GM12878 (cell line): ENCODE results near the gene HORMAD2. TPM values are rescaled to one million over a fixed set of nuclear protein-coding genes. Genes with fewer than 3 reads are reported as not detected.

Experiments
- ATAC-seq: fragments of 200-7000 bp; cut with Tn5 transposase; 3 replicates; pipeline ENCODE4 v1.9.1; 2020; ENCODE audit warnings: mild to moderate bottlenecking, moderate library complexity
- BruUV-seq: library from RNA; stranded (reverse); fragments of 400-500 nt; replicated peaks from 2 replicates; lab custom pipeline; 2021; lab: Mats Ljungman, UMichigan
- CTCF ChIA-PET: fragments of 300-600 bp; sonication (Branson Sonifier 250); formaldehyde crosslinking; extraction: SDS; loops from one replicate; lab custom pipeline; 2021; ENCODE audit warnings: inconsistent platforms; lab: Yijun Ruan, JAX
- POLR2A ChIA-PET: fragments of 350-600 bp; formaldehyde crosslinking; extraction: SDS; loops from one replicate; lab custom pipeline; 2021; ENCODE audit warnings: inconsistent platforms; lab: Charles Lee
- RAD21 ChIA-PET: fragments of 300-600 bp; sonication (Branson Sonifier 250); formaldehyde crosslinking; loops from one replicate; lab custom pipeline; 2023; ENCODE audit warnings: antibody characterized with exemption; ENCODE audit not compliant: unreplicated experiment; lab: Charles Lee
- SMC1A ChIA-PET: fragments of 300-600 bp; sonication (Branson Sonifier 250); formaldehyde crosslinking; loops from one replicate; lab custom pipeline; 2023; ENCODE audit not compliant: unreplicated experiment, uncharacterized antibody; lab: Charles Lee
- DNase-seq: peaks from one replicate; pipeline ENCODE4 v3.0.0-alpha.2; 2011; ENCODE audit warnings: low read depth, low spot score
- FAIRE-seq: peaks from 3 replicates; lab custom pipeline; 2011; peaks lifted over from hg19 to GRCh38; lab: Jason Lieb, UNC
- H2AFZ ChIP-seq: 2 replicates; pipeline ENCODE4 v1.6.0; 2011; ENCODE audit warnings: low read depth, low read length, control low read depth; ENCODE audit not compliant: control insufficient read depth
- H3K27ac ChIP-seq: 2 replicates; pipeline ENCODE4 v1.5.1; 2011; ENCODE audit warnings: control low read depth; ENCODE audit not compliant: control insufficient read depth, insufficient read depth
- H3K27me3 ChIP-seq, 2 experiments: replicated peaks in 1 of 2; 2 replicates each; pipeline versions ENCODE4 v1.6.0 to v1.6.1; 2011; ENCODE audit warnings: low read length in 1 of 2; ENCODE audit not compliant: control insufficient read depth in 2 of 2, insufficient read depth in 2 of 2
- H3K36me3 ChIP-seq, 2 experiments: 2 replicates each; pipeline ENCODE4 v1.5.1; 2011; ENCODE audit warnings: low read length in 1 of 2; ENCODE audit not compliant: control insufficient read depth in 2 of 2, insufficient read depth in 2 of 2
- H3K4me1 ChIP-seq: 2 replicates; pipeline ENCODE4 v1.6.1; 2011; ENCODE audit warnings: mild to moderate bottlenecking, low read length, moderate library complexity, mixed read lengths; ENCODE audit not compliant: control insufficient read depth, insufficient read depth
- H3K4me2 ChIP-seq: 2 replicates; pipeline ENCODE4 v1.6.0; 2011; ENCODE audit warnings: control low read depth; ENCODE audit not compliant: control insufficient read depth, insufficient read depth
- H3K4me3 ChIP-seq: fragments of 200-600 bp; sonication (generic); 2 replicates; pipeline ENCODE4 v1.5.1; 2016
- H3K79me2 ChIP-seq: 2 replicates; pipeline ENCODE4 v1.6.0; 2011; ENCODE audit warnings: low read length; ENCODE audit not compliant: control insufficient read depth, insufficient read depth
- H3K9ac ChIP-seq: 2 replicates; pipeline ENCODE4 v1.8.0; 2011; ENCODE audit warnings: low read length, control low read depth, mixed read lengths; ENCODE audit not compliant: control insufficient read depth, insufficient read depth
- H3K9me3 ChIP-seq: replicated peaks from 3 replicates; pipeline ENCODE4 v1.5.1; 2011; ENCODE audit warnings: mild to moderate bottlenecking, low read length; ENCODE audit not compliant: control insufficient read depth, insufficient read depth
- H4K20me1 ChIP-seq: 2 replicates; pipeline ENCODE4 v1.6.0; 2011; ENCODE audit not compliant: control insufficient read depth, insufficient read depth
- CHD4 ChIP-seq: fragments of 200-600 bp; sonication (generic); IDR thresholded peaks from 2 replicates; pipeline ENCODE4 v1.6.1; 2016; ENCODE audit warnings: mild to moderate bottlenecking
- EP300 ChIP-seq, 2 experiments: fragments of 150-350 bp in 1 of 2; IDR thresholded peaks; 2 replicates each; pipeline ENCODE4 v1.6.1; 2011 to 2012; ENCODE audit warnings: low read depth in 2 of 2, low read length in 2 of 2, borderline replicate concordance in 1 of 2, improper control_type of control experiment in 1 of 2, inconsistent platforms in 1 of 2; ENCODE audit not compliant: control insufficient read depth in 1 of 2
- ETV6 ChIP-seq, 2 experiments: fragments of 450-650 bp in 1 of 2; IDR thresholded peaks in 1 of 2; conservative IDR thresholded peaks in 1 of 2; 2 replicates each; pipeline ENCODE4 v1.6.1; 2014; ENCODE audit warnings: antibody characterized with exemption in 1 of 2, borderline replicate concordance in 1 of 2, low read depth in 1 of 2, mild to moderate bottlenecking in 1 of 2, moderate library complexity in 1 of 2
- FOXK2 ChIP-seq: fragments of 450-650 bp; IDR thresholded peaks from 2 replicates; pipeline ENCODE4 v1.6.1; 2017; ENCODE audit warnings: mild to moderate bottlenecking, moderate library complexity
- HDAC2 ChIP-seq: fragments of 200-600 bp; sonication (generic); IDR thresholded peaks from 2 replicates; pipeline ENCODE4 v1.6.1; 2017
- MYB ChIP-seq: fragments of 150-350 bp; IDR thresholded peaks from 2 replicates; pipeline ENCODE4 v1.6.1; 2014; ENCODE audit warnings: mild to moderate bottlenecking, low read depth, low read length, borderline replicate concordance
- POLR2A ChIP-seq: IDR thresholded peaks from 2 replicates; pipeline ENCODE4 v1.6.1; 2011; ENCODE audit warnings: low read depth, mild to moderate bottlenecking, low read length
- POU2F2 ChIP-seq: IDR thresholded peaks from 3 replicates; pipeline ENCODE4 v1.6.1; 2011; ENCODE audit warnings: low read depth, mild to moderate bottlenecking, low read length, borderline replicate concordance
- SP1 ChIP-seq: IDR thresholded peaks from one replicate; pipeline ENCODE4 v1.6.1; 2011; ENCODE audit warnings: low read depth, low read length
- TCF12 ChIP-seq: IDR thresholded peaks from 2 replicates; pipeline ENCODE4 v1.6.1; 2011; ENCODE audit warnings: low read depth, mild to moderate bottlenecking, low read length
- in situ Hi-C: fragments of 300-500 bp; cut with MboI; formaldehyde crosslinking; loops from 9 replicates; pipeline ENCODE4 v1.14.3; 2018; ENCODE audit warnings: mixed read lengths
- intact Hi-C: fragments of 100-400 bp; cut with micrococcal nuclease; formaldehyde crosslinking; loops from one replicate; pipeline ENCODE4 v1.14.2; 2022; ENCODE audit not compliant: unreplicated experiment
- polyA plus RNA-seq, 11 experiments: library from polyadenylated mRNA; depleted of rRNA in 4 of 11; unstranded in 6 of 11; stranded (reverse) in 5 of 11; fragments of >200 nt; fragmentation: Nextera tagmentation in 4 of 11; fragmentation: Illumina TruSeq in 1 of 11; extraction: Ambion mirVana in 4 of 11; extraction: Trizol in 1 of 11; gene quantifications; 1 replicate in 1 of 11; 2 replicates in 10 of 11; pipeline versions ENCODE4 v1.2.1 to v1.2.3, GENCODE V29; 2011 to 2016; ENCODE audit warnings: inconsistent platforms in 2 of 11, missing spikeins in 2 of 11, low read depth in 1 of 11
- total RNA-seq, 4 experiments: library from RNA; depleted of rRNA in 3 of 4; stranded (reverse); fragments of >200 nt in 3 of 4; fragmentation: Illumina TruSeq in 1 of 4; extraction: Trizol in 1 of 4; gene quantifications; 2 replicates each; pipeline versions ENCODE4 v1.2.1 to v1.2.3, GENCODE V29; 2013 to 2021
- TF ChIP-seq, protein P1 (sequence below): fragments of 450-650 bp; IDR thresholded peaks from 2 replicates; pipeline ENCODE4 v1.6.1; 2017; ENCODE audit warnings: mild to moderate bottlenecking, low read depth, inconsistent platforms; ENCODE audit not compliant: poor library complexity, severe bottlenecking
- TF ChIP-seq, protein P2 (sequence below): IDR thresholded peaks from 2 replicates; pipeline ENCODE4 v1.6.1; 2012; ENCODE audit warnings: mild to moderate bottlenecking, low read depth, low read length

HORMAD2 gene
- total and polyA plus RNA-seq, 10 of the 15 experiments (the other 5 are each of a cell fraction or from before 2014, with no cell fraction given), result 0.07 to 0.13 TPM; not detected in 8

DNA sequence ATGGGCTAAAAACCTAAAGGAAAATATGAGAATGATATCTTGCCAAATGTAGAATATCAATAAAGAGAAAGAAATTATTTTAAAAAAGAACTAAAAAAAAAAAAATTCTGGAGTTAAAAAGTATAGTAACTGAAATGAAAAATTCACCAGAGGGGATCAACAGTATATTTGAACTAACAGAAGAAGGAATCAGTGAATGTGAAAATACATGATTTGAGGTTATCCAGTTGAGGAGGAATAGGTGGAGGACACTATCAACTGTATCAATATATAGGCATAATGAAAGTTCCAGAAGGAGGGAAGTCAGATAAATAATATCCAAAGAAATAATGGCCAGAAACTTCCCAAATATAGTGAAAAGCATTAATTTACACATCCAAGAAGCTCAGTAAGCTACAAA lies 16.1 kb upstream of the HORMAD2 start:
- POLR2A ChIA-PET, result no interaction called here
- in situ Hi-C loops, result no loop called here

More for the DNA sequence above, 16.1 kb upstream of the HORMAD2 start:
- H3K79me2 ChIP-seq, result no peaks in the 10 kb centered on the region
- SMC1A ChIA-PET, result interaction anchor here (1.3 kb wide), 1 partner anchor 13 kb away, joined by 3 read pairs; no protein-coding TSS in a partner anchor
- no peaks in the 10 kb centered on the region for H4K20me1 ChIP-seq
- intact Hi-C loops, result no loop called here
- CTCF ChIA-PET, result no interaction called here
- no peak overlapping the region for H2AFZ ChIP-seq
- TF ChIP-seq POLR2A, result no peak
- TF ChIP-seq EP300 (IDR thresholded peaks at IDR 0.05; ENCODE audit: borderline replicate concordance in 1 of 2, control insufficient read depth in 1 of 2, low read depth in 2 of 2, low read length in 2 of 2), result no peak
- TF ChIP-seq, protein P1, sequence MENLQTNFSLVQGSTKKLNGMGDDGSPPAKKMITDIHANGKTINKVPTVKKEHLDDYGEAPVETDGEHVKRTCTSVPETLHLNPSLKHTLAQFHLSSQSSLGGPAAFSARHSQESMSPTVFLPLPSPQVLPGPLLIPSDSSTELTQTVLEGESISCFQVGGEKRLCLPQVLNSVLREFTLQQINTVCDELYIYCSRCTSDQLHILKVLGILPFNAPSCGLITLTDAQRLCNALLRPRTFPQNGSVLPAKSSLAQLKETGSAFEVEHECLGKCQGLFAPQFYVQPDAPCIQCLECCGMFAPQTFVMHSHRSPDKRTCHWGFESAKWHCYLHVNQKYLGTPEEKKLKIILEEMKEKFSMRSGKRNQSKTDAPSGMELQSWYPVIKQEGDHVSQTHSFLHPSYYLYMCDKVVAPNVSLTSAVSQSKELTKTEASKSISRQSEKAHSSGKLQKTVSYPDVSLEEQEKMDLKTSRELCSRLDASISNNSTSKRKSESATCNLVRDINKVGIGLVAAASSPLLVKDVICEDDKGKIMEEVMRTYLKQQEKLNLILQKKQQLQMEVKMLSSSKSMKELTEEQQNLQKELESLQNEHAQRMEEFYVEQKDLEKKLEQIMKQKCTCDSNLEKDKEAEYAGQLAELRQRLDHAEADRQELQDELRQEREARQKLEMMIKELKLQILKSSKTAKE, result no peak
- TF ChIP-seq, protein P2, sequence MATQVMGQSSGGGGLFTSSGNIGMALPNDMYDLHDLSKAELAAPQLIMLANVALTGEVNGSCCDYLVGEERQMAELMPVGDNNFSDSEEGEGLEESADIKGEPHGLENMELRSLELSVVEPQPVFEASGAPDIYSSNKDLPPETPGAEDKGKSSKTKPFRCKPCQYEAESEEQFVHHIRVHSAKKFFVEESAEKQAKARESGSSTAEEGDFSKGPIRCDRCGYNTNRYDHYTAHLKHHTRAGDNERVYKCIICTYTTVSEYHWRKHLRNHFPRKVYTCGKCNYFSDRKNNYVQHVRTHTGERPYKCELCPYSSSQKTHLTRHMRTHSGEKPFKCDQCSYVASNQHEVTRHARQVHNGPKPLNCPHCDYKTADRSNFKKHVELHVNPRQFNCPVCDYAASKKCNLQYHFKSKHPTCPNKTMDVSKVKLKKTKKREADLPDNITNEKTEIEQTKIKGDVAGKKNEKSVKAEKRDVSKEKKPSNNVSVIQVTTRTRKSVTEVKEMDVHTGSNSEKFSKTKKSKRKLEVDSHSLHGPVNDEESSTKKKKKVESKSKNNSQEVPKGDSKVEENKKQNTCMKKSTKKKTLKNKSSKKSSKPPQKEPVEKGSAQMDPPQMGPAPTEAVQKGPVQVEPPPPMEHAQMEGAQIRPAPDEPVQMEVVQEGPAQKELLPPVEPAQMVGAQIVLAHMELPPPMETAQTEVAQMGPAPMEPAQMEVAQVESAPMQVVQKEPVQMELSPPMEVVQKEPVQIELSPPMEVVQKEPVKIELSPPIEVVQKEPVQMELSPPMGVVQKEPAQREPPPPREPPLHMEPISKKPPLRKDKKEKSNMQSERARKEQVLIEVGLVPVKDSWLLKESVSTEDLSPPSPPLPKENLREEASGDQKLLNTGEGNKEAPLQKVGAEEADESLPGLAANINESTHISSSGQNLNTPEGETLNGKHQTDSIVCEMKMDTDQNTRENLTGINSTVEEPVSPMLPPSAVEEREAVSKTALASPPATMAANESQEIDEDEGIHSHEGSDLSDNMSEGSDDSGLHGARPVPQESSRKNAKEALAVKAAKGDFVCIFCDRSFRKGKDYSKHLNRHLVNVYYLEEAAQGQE, result no peak
- TF ChIP-seq HDAC2, result no peak
- no peak for TF ChIP-seq POU2F2
- no peak for TF ChIP-seq TCF12
- TF ChIP-seq CHD4, result no peak
- no peak for TF ChIP-seq ETV6 (conservative IDR thresholded peaks at IDR 0.05 in 1 of 2, IDR thresholded peaks at IDR 0.05 in 1 of 2; ENCODE audit: borderline replicate concordance in 1 of 2, low read depth in 1 of 2)
- TF ChIP-seq SP1, result no peak
- TF ChIP-seq FOXK2, result no peak
- TF ChIP-seq MYB, result no peak
- TF ChIP-seq, all 136 proteins: peak for 0
- H3K36me3 ChIP-seq, result no peaks in the 10 kb centered on the region
- H3K9ac ChIP-seq, result no peak overlapping the region
- RAD21 ChIA-PET, result no interaction called here
- no TSS peak for BruUV-seq
- H3K27me3 ChIP-seq, result no peaks in the 10 kb centered on the region
- no peak overlapping the region for H3K4me2 ChIP-seq
- H3K4me3 ChIP-seq, result no peak overlapping the region
- H3K4me1 ChIP-seq, result no peaks in the 10 kb centered on the region
- no peak overlapping the region for H3K27ac ChIP-seq
- ATAC-seq (no peak), DNase-seq (no peak), FAIRE-seq (no peak)
- no peaks in the 10 kb centered on the region; the same call in 2 of the 3 replicates for H3K9me3 ChIP-seq
